Hypothalamus (tissue), 51 donors: Measurements from ENCODE around the gene FRMD4A.
"Not testable (repeated sequence)": the region's sequence is repeated elsewhere in the genome, so short reads cannot be mapped to it uniquely, and the experiment has no call there.

Experiments used
- DNase-seq, 51 donors: peaks; one replicate each; lab custom pipeline; 2025; lab: John Stamatoyannopoulos, UW

Gene FRMD4A

GRCh38 chr10:13928451-13928850 is 402.3 kb downstream of the FRMD4A start:
- peak in 2 of 51 donors; percentile 9 to 11 for DNase-seq

- no peak for DNase-seq
Measured at GRCh38 chr10:13925971-13926780, 404.5 kb downstream of the FRMD4A start.

- no peak for DNase-seq
Measured at GRCh38 chr10:13924040-13924725, 406.5 kb downstream of the FRMD4A start.

- DNase-seq, result no peak
Measured at GRCh38 chr10:13922586-13922985, 408.1 kb downstream of the FRMD4A start.

- no peak for DNase-seq
Measured at GRCh38 chr10:13921941-13922340, 408.8 kb downstream of the FRMD4A start.

- DNase-seq, result not testable (repeated sequence)
Measured at GRCh38 chr10:13921131-13921530, 409.6 kb downstream of the FRMD4A start.

GRCh38 chr10:13920465-13920864 is 410.3 kb downstream of the FRMD4A start:
- no peak for DNase-seq

- DNase-seq, result no peak
Measured at GRCh38 chr10:13920031-13920430, 410.7 kb downstream of the FRMD4A start.

- DNase-seq, result no peak
Measured at GRCh38 chr10:13917791-13918190, 412.9 kb downstream of the FRMD4A start.

GRCh38 chr10:13916384-13916947 is 414.3 kb downstream of the FRMD4A start:
- DNase-seq, result no peak

- DNase-seq, result peak in 44 of 51 donors; percentile 8 to 93 (median 67)
Measured at GRCh38 chr10:13915710-13916109, 415.0 kb downstream of the FRMD4A start.

GRCh38 chr10:13913897-13914296 is 416.8 kb downstream of the FRMD4A start:
- DNase-seq, result peak in 19 of 51 donors; percentile 7 to 45 (median 18)

GRCh38 chr10:13911821-13912520 is 418.8 kb downstream of the FRMD4A start:
- DNase-seq, result no peak

- no peak for DNase-seq
Measured at GRCh38 chr10:13909516-13910258, 421.0 kb downstream of the FRMD4A start.

GRCh38 chr10:13908475-13908874 is 422.2 kb downstream of the FRMD4A start:
- no peak for DNase-seq

GRCh38 chr10:13907570-13907969 is 423.2 kb downstream of the FRMD4A start:
- DNase-seq, result no peak

- DNase-seq, result no peak
Measured at GRCh38 chr10:13905281-13905680, 425.4 kb downstream of the FRMD4A start.

GRCh38 chr10:13904064-13904463 is 426.7 kb downstream of the FRMD4A start:
- DNase-seq, result peak in 21 of 51 donors; percentile 7 to 41 (median 25)

- DNase-seq, result no peak
Measured at GRCh38 chr10:13902868-13903587, 427.7 kb downstream of the FRMD4A start.

- DNase-seq, result no peak
Measured at GRCh38 chr10:13899941-13900340, 430.8 kb downstream of the FRMD4A start.
